Measurements from ENCODE around the gene EHF. TPM values are rescaled to one million over a fixed set of nuclear protein-coding genes. Genes with fewer than 3 reads are reported as not detected.

EHF gene
- polyA plus RNA-seq, 1 donor (not counting 4 experiments of a cell fraction or from before 2014, with no cell fraction given) = 64.2 TPM

GRCh38 chr11:34642873-34643272, 22.0 kb downstream of the EHF start:
- Histone ChIP-seq H4K20me1 (ENCODE audit: control insufficient read depth, extremely low read depth, insufficient read depth, low read length) (no peaks in the 10 kb centered on the region), H3K9me3 (ENCODE audit: control insufficient read depth, low read depth, low read length) (no peaks in the 10 kb centered on the region), H3K79me2 (ENCODE audit: control insufficient read depth, insufficient read depth, low read length) (peaks cover 74% of the 10 kb centered on the region), H2AFZ (ENCODE audit: control insufficient read depth, low read length) (no peak overlapping the region), H3K27me3 (ENCODE audit: control insufficient read depth, extremely low read depth, insufficient read depth, low read length) (no peaks in the 10 kb centered on the region), H3K36me3 (ENCODE audit: control insufficient read depth in 2 of 2, extremely low read depth in 1 of 2, insufficient read depth in 2 of 2, low read length in 2 of 2) (peaks cover 9 to 38% of the 10 kb centered on the region in 2 experiments), H3K4me3 (ENCODE audit: control insufficient read depth in 2 of 3, extremely low read depth in 1 of 3, insufficient read depth in 2 of 3, low read depth in 1 of 3, low read length in 3 of 3) (no peak overlapping the region), H3K9me1 (ENCODE audit: control insufficient read depth, extremely low read depth, insufficient read depth, low read length) (peaks cover 2% of the 10 kb centered on the region), H3K4me2 (ENCODE audit: control insufficient read depth, extremely low read depth, insufficient read depth, low read depth, low read length) (peak overlapping the region; percentile 62), H3K4me1 (ENCODE audit: control insufficient read depth, extremely low read depth, insufficient read depth, low read length) (peaks cover 95% of the 10 kb centered on the region), H3K9ac (ENCODE audit: control insufficient read depth, extremely low read depth, insufficient read depth, low read length) (peak overlapping the region; percentile 43), H3K27ac (ENCODE audit: control insufficient read depth, insufficient read depth, low read length) (peak overlapping the region; percentile 82)
- dilution Hi-C loops (cut with MboI; ENCODE audit: extremely low pct_ligation_motif_present, low sequenced_read_pairs) = no loop called here
- TF ChIP-seq CTCF (optimal IDR thresholded peaks at IDR 0.05 in 1 of 3, IDR thresholded peaks at IDR 0.05 in 1 of 3, conservative IDR thresholded peaks at IDR 0.05 in 1 of 3; ENCODE audit: extremely low read depth in 1 of 3, insufficient read depth in 2 of 3, low read length in 3 of 3) (no peak), EZH2 (IDR thresholded peaks at IDR 0.05; ENCODE audit: low read length) (no peak)
- DNase-seq (ENCODE audit: low read depth, low spot score) = no peak
- FAIRE-seq = no peak

GRCh38 chr11:34643311-34643710, 22.4 kb downstream of the EHF start:
- peaks cover 9 to 40% of the 10 kb centered on the region in 2 experiments for H3K36me3 ChIP-seq (ENCODE audit: control insufficient read depth in 2 of 2, extremely low read depth in 1 of 2, insufficient read depth in 2 of 2, low read length in 2 of 2)
- H3K4me1 ChIP-seq (ENCODE audit: control insufficient read depth, extremely low read depth, insufficient read depth, low read length) = peaks cover 92% of the 10 kb centered on the region
- H3K9me3 ChIP-seq (ENCODE audit: control insufficient read depth, low read depth, low read length) = no peaks in the 10 kb centered on the region
- no peaks in the 10 kb centered on the region for H4K20me1 ChIP-seq (ENCODE audit: control insufficient read depth, extremely low read depth, insufficient read depth, low read length)
- H3K27me3 ChIP-seq (ENCODE audit: control insufficient read depth, extremely low read depth, insufficient read depth, low read length) = no peaks in the 10 kb centered on the region
- peak overlapping the region; percentile 62 for H3K4me2 ChIP-seq (ENCODE audit: control insufficient read depth, extremely low read depth, insufficient read depth, low read depth, low read length)
- dilution Hi-C loops (cut with MboI; ENCODE audit: extremely low pct_ligation_motif_present, low sequenced_read_pairs) = no loop called here
- no peak overlapping the region for H3K4me3 ChIP-seq (ENCODE audit: control insufficient read depth in 2 of 3, extremely low read depth in 1 of 3, insufficient read depth in 2 of 3, low read depth in 1 of 3, low read length in 3 of 3)
- H3K27ac ChIP-seq (ENCODE audit: control insufficient read depth, insufficient read depth, low read length) = peak overlapping the region; percentile 82
- peaks cover 2% of the 10 kb centered on the region for H3K9me1 ChIP-seq (ENCODE audit: control insufficient read depth, extremely low read depth, insufficient read depth, low read length)
- no peak for DNase-seq (ENCODE audit: low read depth, low spot score)
- H3K79me2 ChIP-seq (ENCODE audit: control insufficient read depth, insufficient read depth, low read length) = peaks cover 69% of the 10 kb centered on the region
- FAIRE-seq = no peak
- peak overlapping the region; percentile 9 for H3K9ac ChIP-seq (ENCODE audit: control insufficient read depth, extremely low read depth, insufficient read depth, low read length)
- no peak for TF ChIP-seq EZH2 (IDR thresholded peaks at IDR 0.05; ENCODE audit: low read length)
- no peak for TF ChIP-seq CTCF (optimal IDR thresholded peaks at IDR 0.05 in 1 of 3, IDR thresholded peaks at IDR 0.05 in 1 of 3, conservative IDR thresholded peaks at IDR 0.05 in 1 of 3; ENCODE audit: extremely low read depth in 1 of 3, insufficient read depth in 2 of 3, low read length in 3 of 3)
- H2AFZ ChIP-seq (ENCODE audit: control insufficient read depth, low read length) = no peak overlapping the region

Measured in keratinocyte (primary cell).